ENCODE measurements around the gene PDAP1. TPM values are rescaled to one million over a fixed set of nuclear protein-coding genes. Genes with fewer than 3 reads are reported as not detected.

Gene PDAP1
- total and polyA plus RNA-seq, 2 experiments from 2014 or later: 93.1 to 134 TPM

DNA sequence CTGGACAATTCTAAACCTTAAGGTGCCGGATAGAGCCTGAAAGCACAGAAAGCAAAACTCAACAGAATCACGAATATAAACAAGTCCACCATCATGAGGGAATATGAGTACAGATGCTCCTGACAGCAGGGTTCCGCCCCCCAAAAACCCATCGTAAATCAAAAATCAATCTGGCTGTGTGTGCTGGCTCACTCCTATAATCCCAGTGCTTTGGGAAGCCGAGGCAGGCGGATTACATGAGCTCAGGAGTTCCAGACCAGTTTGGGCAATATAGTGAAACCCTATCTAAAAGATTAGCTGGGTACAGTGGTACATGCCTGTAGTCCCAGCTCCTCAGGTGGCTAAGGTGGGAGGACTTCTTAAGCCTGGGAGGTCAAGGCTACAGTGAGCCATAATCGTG lies 12.6 kb upstream of the PDAP1 start (continued):
- no peak for TF ChIP-seq REST (IDR thresholded peaks at IDR 0.05; ENCODE audit: unreplicated experiment)

GRCh38 chr7:99420213-99420612 lies 11.8 kb upstream of the PDAP1 start:
- peaks cover 10% of the 10 kb centered on the region for H4K20me1 ChIP-seq (replicated peaks; ENCODE audit: insufficient read depth)
- H3F3A ChIP-seq (replicated peaks; ENCODE audit: low read depth): peaks cover 19% of the 10 kb centered on the region
- H3K36me3 ChIP-seq (ENCODE audit: insufficient read depth): peaks cover 33% of the 10 kb centered on the region
- Mint-ChIP-seq H3K9me3 (no peaks in the 10 kb centered on the region), H3K27me3 (ENCODE audit: insufficient read depth, low read depth, poor library complexity) (peaks cover 16% of the 10 kb centered on the region), H3K4me1 (peaks cover 11% of the 10 kb centered on the region), H3K4me3 (no peak overlapping the region), H3K36me3 (ENCODE audit: low read depth) (peaks cover 90% of the 10 kb centered on the region), H3K27ac (no peak overlapping the region)
- no peaks in the 10 kb centered on the region for H3K27me3 ChIP-seq (ENCODE audit: insufficient read depth)
- no peak overlapping the region for H3K4me3 ChIP-seq
- no peaks in the 10 kb centered on the region; the same call in 1 of the 2 replicates for H3K79me2 ChIP-seq (replicated peaks; ENCODE audit: insufficient read depth)
- no peak overlapping the region for H3K27ac ChIP-seq (ENCODE audit: low read depth)
- no peak for DNase-seq (ENCODE audit: low spot score)
- H3K4me1 ChIP-seq (ENCODE audit: insufficient read depth): peaks cover 8% of the 10 kb centered on the region
- H3K9me2 ChIP-seq (ENCODE audit: insufficient read depth): no peaks in the 10 kb centered on the region
- no peak overlapping the region for H3K4me2 ChIP-seq
- H2AFZ ChIP-seq: no peak overlapping the region
- ATAC-seq: no peak
- TF ChIP-seq EZH2phosphoT487 (IDR thresholded peaks at IDR 0.05; ENCODE audit: unreplicated experiment) (no peak), POLR2AphosphoS5 (IDR thresholded peaks at IDR 0.05; ENCODE audit: low read depth) (0 out of 2 replicates have a peak, but pooled peaks have one; percentile 17)

DNA sequence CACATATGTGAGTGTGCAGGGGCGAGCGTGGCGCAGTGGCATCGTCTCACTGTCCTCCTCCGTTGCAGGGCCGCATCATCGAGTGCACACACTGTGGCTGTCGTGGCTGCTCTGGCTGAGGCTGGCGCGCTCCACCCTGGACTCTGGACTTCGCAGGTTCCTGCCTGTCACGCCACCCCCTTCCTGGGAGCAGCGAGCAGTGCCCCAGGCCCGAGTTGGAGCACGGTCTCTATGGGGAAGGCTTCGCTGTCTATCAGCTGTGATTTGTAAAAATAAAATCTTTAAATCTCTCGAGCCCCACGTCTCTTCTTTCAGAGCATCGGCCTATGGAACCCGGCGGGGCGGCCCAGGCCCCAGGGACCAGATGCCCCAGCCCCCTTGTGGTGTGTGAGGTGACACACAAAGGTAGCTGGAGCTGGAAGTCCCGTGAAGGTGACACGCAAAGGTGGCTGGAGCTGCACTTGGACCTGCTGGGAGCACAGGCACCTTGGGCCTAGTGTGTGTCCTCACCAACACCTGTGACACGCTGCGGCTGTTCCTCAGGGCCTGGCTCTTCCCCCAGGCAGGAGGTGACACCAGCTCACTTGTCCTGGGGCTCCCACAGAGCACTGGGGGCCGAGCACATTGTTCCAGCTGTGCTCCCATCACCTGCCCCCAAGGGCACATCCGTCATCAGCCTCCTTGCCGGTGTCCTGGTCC lies 11.1 kb upstream of the PDAP1 start:
- Histone ChIP-seq H3K4me1 (ENCODE audit: insufficient read depth) (peaks cover 8% of the 10 kb centered on the region), H2AFZ (no peak overlapping the region), H3K9me2 (ENCODE audit: insufficient read depth) (no peaks in the 10 kb centered on the region), H3K27me3 (ENCODE audit: insufficient read depth) (no peaks in the 10 kb centered on the region), H4K20me1 (replicated peaks; ENCODE audit: insufficient read depth) (peaks cover 17% of the 10 kb centered on the region; the same call in 1 of the 2 replicates), H3K4me2 (no peak overlapping the region), H3K27ac (ENCODE audit: low read depth) (no peak overlapping the region), H3K79me2 (replicated peaks; ENCODE audit: insufficient read depth) (no peaks in the 10 kb centered on the region; the same call in 1 of the 2 replicates), H3F3A (replicated peaks; ENCODE audit: low read depth) (peaks cover 26% of the 10 kb centered on the region), H3K36me3 (ENCODE audit: insufficient read depth) (peaks cover 38% of the 10 kb centered on the region), H3K4me3 (no peak overlapping the region)
- Mint-ChIP-seq H3K4me1 (peaks cover 11% of the 10 kb centered on the region), H3K27ac (no peak overlapping the region), H3K9me3 (no peaks in the 10 kb centered on the region; the same call in 2 of the 3 replicates), H3K36me3 (ENCODE audit: low read depth) (peaks cover 90% of the 10 kb centered on the region), H3K27me3 (ENCODE audit: insufficient read depth, low read depth, poor library complexity) (peaks cover 16% of the 10 kb centered on the region), H3K4me3 (no peak overlapping the region)
- DNase-seq (ENCODE audit: low spot score) (no peak), ATAC-seq (no peak)
- TF ChIP-seq ZNF114 (CRISPR knock-in tag; IDR thresholded peaks at IDR 0.05): no peak
- no peak for TF ChIP-seq STAT1 (IDR thresholded peaks at IDR 0.05; ENCODE audit: unreplicated experiment)
- TF ChIP-seq EZH2phosphoT487 (IDR thresholded peaks at IDR 0.05; ENCODE audit: unreplicated experiment): no peak
- TF ChIP-seq, protein P1, sequence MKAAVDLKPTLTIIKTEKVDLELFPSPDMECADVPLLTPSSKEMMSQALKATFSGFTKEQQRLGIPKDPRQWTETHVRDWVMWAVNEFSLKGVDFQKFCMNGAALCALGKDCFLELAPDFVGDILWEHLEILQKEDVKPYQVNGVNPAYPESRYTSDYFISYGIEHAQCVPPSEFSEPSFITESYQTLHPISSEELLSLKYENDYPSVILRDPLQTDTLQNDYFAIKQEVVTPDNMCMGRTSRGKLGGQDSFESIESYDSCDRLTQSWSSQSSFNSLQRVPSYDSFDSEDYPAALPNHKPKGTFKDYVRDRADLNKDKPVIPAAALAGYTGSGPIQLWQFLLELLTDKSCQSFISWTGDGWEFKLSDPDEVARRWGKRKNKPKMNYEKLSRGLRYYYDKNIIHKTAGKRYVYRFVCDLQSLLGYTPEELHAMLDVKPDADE (IDR thresholded peaks at IDR 0.05): no peak
